A549 (cell line): ENCODE data around the gene SCN5A. TPM values are rescaled to one million over a fixed set of nuclear protein-coding genes. Genes with fewer than 3 reads are reported as not detected.

Experiments
- ATAC-seq, 2 experiments: fragments of 200-7000 bp in 1 of 2; fragments of >200 bp in 1 of 2; cut with Nextera tagmentation in 1 of 2; cut with Tn5 transposase in 1 of 2; 3 replicates each; pipeline versions ENCODE4 v1.8.0 to v1.9.1; 2018 to 2020; ENCODE audit warnings: mild to moderate bottlenecking in 1 of 2, moderate library complexity in 1 of 2
- CTCF ChIA-PET: fragments of 300-600 bp; sonication (Branson Sonifier 250); formaldehyde crosslinking; extraction: SDS; loops from one replicate; lab custom pipeline; 2021; ENCODE audit warnings: antibody characterized with exemption, inconsistent platforms; lab: Yijun Ruan, JAX
- POLR2A ChIA-PET: fragments of 350-600 bp; formaldehyde crosslinking; extraction: SDS; loops from one replicate; lab custom pipeline; 2021; ENCODE audit warnings: antibody characterized with exemption, inconsistent platforms; lab: Yijun Ruan, JAX
- DNase-seq, 2 experiments: peaks; one replicate each; pipeline versions ENCODE4 v3.0.0 to v3.0.0-alpha.2; 2011 to 2016; ENCODE audit warnings: low read depth in 1 of 2, low spot score in 1 of 2
- FAIRE-seq: peaks from 2 replicates; lab custom pipeline; 2011; peaks lifted over from hg19 to GRCh38; lab: Jason Lieb, UNC
- H3K27ac ChIP-seq, 2 experiments: fragments of >200 bp; sonication (Bioruptor Twin); formaldehyde crosslinking; 3 replicates each; pipeline ENCODE4 v1.5.1; 2016 to 2017
- H3K4me1 ChIP-seq: fragments of >200 bp; sonication (Bioruptor Twin); formaldehyde crosslinking; 3 replicates; pipeline ENCODE4 v1.6.1; 2016
- H3K4me2 ChIP-seq: fragments of >200 bp; sonication (Bioruptor Twin); formaldehyde crosslinking; 3 replicates; pipeline ENCODE4 v1.6.1; 2016
- H3K4me3 ChIP-seq: fragments of >200 bp; sonication (Bioruptor Twin); formaldehyde crosslinking; 3 replicates; pipeline ENCODE4 v1.5.1; 2016
- H3K9me3 ChIP-seq: fragments of >200 bp; sonication (Bioruptor Twin); formaldehyde crosslinking; 3 replicates; pipeline ENCODE4 v1.6.1; 2016
- ATOH8 ChIP-seq: fragments of 250-450 bp; sonication (Bioruptor Pico); IDR thresholded peaks from 2 replicates; pipeline ENCODE4 v1.5.0; 2020; ENCODE audit warnings: low read depth, mild to moderate bottlenecking, moderate library complexity
- BHLHE40 ChIP-seq: IDR thresholded peaks from 2 replicates; pipeline ENCODE4 v1.6.1; 2012; ENCODE audit warnings: low read depth, low read length, inconsistent platforms
- CBX2 ChIP-seq: fragments of 200-600 bp; sonication (generic); IDR thresholded peaks from 2 replicates; pipeline ENCODE4 v1.6.1; 2016; ENCODE audit warnings: low read depth, mild to moderate bottlenecking, borderline replicate concordance
- CEBPB ChIP-seq, 2 experiments: fragments of >200 bp in 1 of 2; sonication (Bioruptor Twin) in 1 of 2; formaldehyde crosslinking in 1 of 2; IDR thresholded peaks; 2 replicates each; pipeline ENCODE4 v1.6.1; 2012 to 2016
- CHD2 ChIP-seq: fragments of 150-350 bp; IDR thresholded peaks from 2 replicates; pipeline ENCODE4 v1.6.1; 2014; ENCODE audit warnings: low read length; ENCODE audit not compliant: partially characterized antibody
- CHD4 ChIP-seq: fragments of 200-600 bp; sonication (generic); IDR thresholded peaks from 2 replicates; pipeline ENCODE4 v1.6.1; 2016; ENCODE audit warnings: antibody characterized with exemption, mild to moderate bottlenecking, borderline replicate concordance
- E2F6 ChIP-seq: IDR thresholded peaks from 2 replicates; pipeline ENCODE4 v1.6.1; 2012; ENCODE audit warnings: low read depth, borderline replicate concordance
- ELK1 ChIP-seq: fragments of 150-350 bp; IDR thresholded peaks from 2 replicates; pipeline ENCODE4 v1.6.1; 2014; ENCODE audit warnings: low read depth, mild to moderate bottlenecking, low read length
- FOSB ChIP-seq: fragments of 250-450 bp; sonication (Bioruptor Pico); IDR thresholded peaks from 2 replicates; pipeline ENCODE4 v1.5.0; 2020; ENCODE audit warnings: mild to moderate bottlenecking, moderate library complexity
- HDAC2 ChIP-seq: fragments of 200-600 bp; sonication (generic); IDR thresholded peaks from 2 replicates; pipeline ENCODE4 v1.6.1; 2016
- HEYL ChIP-seq: fragments of 250-450 bp; sonication (Bioruptor Pico); IDR thresholded peaks from 2 replicates; pipeline ENCODE4 v1.8.0; 2021; ENCODE audit warnings: mild to moderate bottlenecking, moderate library complexity
- HMGXB4 ChIP-seq: fragments of 250-450 bp; sonication (Bioruptor Pico); IDR thresholded peaks from 2 replicates; pipeline ENCODE4 v1.5.0; 2021; ENCODE audit warnings: mild to moderate bottlenecking, moderate library complexity, borderline replicate concordance
- JUNB ChIP-seq: fragments of >200 bp; sonication (Bioruptor Twin); formaldehyde crosslinking; IDR thresholded peaks from 2 replicates; pipeline ENCODE4 v1.6.1; 2016
- KDM1A ChIP-seq: fragments of 200-600 bp; sonication (generic); IDR thresholded peaks from 2 replicates; pipeline ENCODE4 v1.6.1; 2016; ENCODE audit warnings: low read depth, mild to moderate bottlenecking
- MAFK ChIP-seq: fragments of 450-650 bp; IDR thresholded peaks from 2 replicates; pipeline ENCODE4 v1.6.1; 2014; ENCODE audit not compliant: partially characterized antibody
- PBX3 ChIP-seq: IDR thresholded peaks from 2 replicates; pipeline ENCODE4 v1.6.1; 2012
- PHF8 ChIP-seq: fragments of 200-600 bp; sonication (generic); IDR thresholded peaks from 2 replicates; pipeline ENCODE4 v1.6.1; 2016; ENCODE audit warnings: low read depth, mild to moderate bottlenecking, antibody characterized with exemption, moderate library complexity, borderline replicate concordance
- POLR2AphosphoS2 ChIP-seq: conservative IDR thresholded peaks from 2 replicates; pipeline ENCODE4 v1.6.1; 2012; ENCODE audit warnings: low read length, improper control_type of control experiment, inconsistent platforms
- RARB ChIP-seq: fragments of 250-450 bp; sonication (Bioruptor Pico); IDR thresholded peaks from 2 replicates; pipeline ENCODE4 v1.8.0; 2021; ENCODE audit warnings: mild to moderate bottlenecking, moderate library complexity
- SMC3 ChIP-seq: fragments of >200 bp; sonication (Bioruptor Twin); formaldehyde crosslinking; IDR thresholded peaks from 3 replicates; pipeline ENCODE4 v1.6.1; 2018; ENCODE audit warnings: inconsistent platforms
- SREBF2 ChIP-seq: fragments of 450-650 bp; IDR thresholded peaks from 2 replicates; pipeline ENCODE4 v1.6.1; 2014; ENCODE audit warnings: mild to moderate bottlenecking, moderate library complexity
- TP53 ChIP-seq: fragments of 250-450 bp; sonication (Bioruptor Pico); IDR thresholded peaks from 2 replicates; pipeline ENCODE4 v1.5.0; 2021; ENCODE audit warnings: mild to moderate bottlenecking, moderate library complexity
- USF2 ChIP-seq: fragments of 450-650 bp; IDR thresholded peaks from 2 replicates; pipeline ENCODE4 v1.6.1; 2014; ENCODE audit warnings: antibody characterized with exemption
- WGBS: methylation state at CpG from one replicate; pipeline ENCODE4 v1.1.6; 2017; ENCODE audit errors: missing lambda C conversion rate; 5-methylcytosine and 5-hydroxymethylcytosine counted together
- polyA plus RNA-seq, 4 experiments: library from polyadenylated mRNA; depleted of rRNA in 3 of 4; stranded (reverse); fragments of >200 nt; fragmentation: RNase III in 1 of 4; extraction: RNeasy Plus Mini Kit Qiagen cat#74134 plus additional on column Dnase treatment in 1 of 4; gene quantifications; 2 replicates in 3 of 4; 3 replicates in 1 of 4; pipeline ENCODE4 v1.2.3, GENCODE V29; 2011 to 2017
- TF ChIP-seq, protein P1 (sequence below): fragments of >200 bp; sonication (Bioruptor Twin); formaldehyde crosslinking; IDR thresholded peaks from 3 replicates; pipeline ENCODE4 v1.5.1; 2016

Gene SCN5A
- polyA plus RNA-seq, 2 of the 4 experiments (the other 2 are of a cell fraction) = 0.09 to 0.19 TPM

DNA sequence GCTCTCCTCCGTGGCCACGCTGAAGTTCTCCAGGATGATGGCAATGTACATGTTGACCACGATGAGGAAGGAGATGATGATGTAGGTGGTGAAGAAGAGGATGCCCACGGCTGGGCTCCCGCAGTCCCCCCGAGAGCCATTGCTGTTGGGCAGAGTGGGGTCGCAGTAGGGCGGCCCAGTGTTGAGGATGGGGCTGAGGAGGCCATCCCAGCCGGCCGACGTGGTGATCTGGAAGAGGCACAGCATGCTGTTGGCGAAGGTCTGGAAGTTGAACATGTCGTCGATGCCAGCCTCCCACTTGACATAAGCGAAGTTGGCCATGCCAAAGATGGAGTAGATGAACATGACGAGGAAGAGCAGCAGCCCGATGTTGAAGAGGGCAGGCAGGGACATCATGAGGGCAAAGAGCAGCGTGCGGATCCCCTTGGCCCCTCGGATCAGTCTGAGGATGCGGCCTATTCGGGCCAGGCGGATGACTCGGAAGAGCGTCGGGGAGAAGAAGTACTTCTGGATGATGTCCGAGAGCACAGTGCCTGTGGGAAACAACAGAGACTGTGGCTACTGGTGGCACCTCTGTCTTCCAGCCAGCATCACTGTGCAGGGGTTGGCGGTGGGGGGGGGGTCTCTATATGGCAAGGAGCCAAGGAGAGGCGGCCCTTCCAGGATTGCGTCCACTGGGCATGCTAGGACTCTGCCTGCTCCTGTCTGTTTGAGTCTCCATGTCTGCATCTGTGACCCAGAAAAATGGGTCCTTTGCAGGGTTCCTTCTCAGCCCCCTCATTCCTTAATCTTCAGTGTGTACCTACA lies 98.3 kb downstream of the SCN5A start:
- 66% methylated on average over 25 of the region's 30 CpGs for WGBS
- POLR2A ChIA-PET = no interaction called here
- FAIRE-seq (no peak), ATAC-seq (no peak), DNase-seq (no peak)
- TF ChIP-seq ATOH8 (no peak), POLR2AphosphoS2 (no peak), HEYL (no peak), FOSB (CRISPR knock-in tag) (no peak), SREBF2 (no peak), ELK1 (no peak), BHLHE40 (no peak), PHF8 (no peak)
- no peak overlapping the region for H3K4me2 ChIP-seq
- CTCF ChIA-PET = interaction anchor here (1.0 to 1.1 kb wide), 2 partner anchors 9 to 30 kb away, joined by 3 read pairs; no protein-coding TSS in a partner anchor
- H3K9me3 ChIP-seq = no peaks in the 10 kb centered on the region
- no peak overlapping the region for H3K4me3 ChIP-seq
- no peak overlapping the region for H3K27ac ChIP-seq
- H3K4me1 ChIP-seq = no peaks in the 10 kb centered on the region

- H3K27ac ChIP-seq = no peak overlapping the region
- CTCF ChIA-PET = no interaction called here
- H3K4me1 ChIP-seq = no peaks in the 10 kb centered on the region
- no peak overlapping the region for H3K4me3 ChIP-seq
- WGBS = 72% methylated on average over 33 of the region's 33 CpGs
- DNase-seq = no peak
- no peak overlapping the region for H3K4me2 ChIP-seq
- no peaks in the 10 kb centered on the region for H3K9me3 ChIP-seq
- TF ChIP-seq USF2 (no peak), TP53 (no peak), CBX2 (no peak), E2F6 (no peak), HEYL (no peak), JUNB (no peak), SMC3 (no peak)
- TF ChIP-seq, all 56 proteins: peak for 0
- no peak for FAIRE-seq
- POLR2A ChIA-PET = no interaction called here
- no peak for ATAC-seq
Measured at GRCh38 chr3:38549957-38550840, 99.3 kb downstream of the SCN5A start.

GRCh38 chr3:38549486-38549885 lies 100.0 kb downstream of the SCN5A start:
- Histone ChIP-seq H3K4me3 (no peak overlapping the region), H3K4me2 (no peak overlapping the region), H3K9me3 (no peaks in the 10 kb centered on the region), H3K4me1 (no peaks in the 10 kb centered on the region), H3K27ac (no peak overlapping the region)
- TF ChIP-seq CEBPB (IDR thresholded peaks at IDR 0.05) (no peak), KDM1A (no peak), HDAC2 (no peak), CHD2 (no peak), PHF8 (no peak), CHD4 (no peak), RARB (CRISPR knock-in tag) (no peak), FOSB (CRISPR knock-in tag) (no peak), HMGXB4 (CRISPR knock-in tag) (no peak), MAFK (no peak), PBX3 (no peak)
- TF ChIP-seq, protein P1, sequence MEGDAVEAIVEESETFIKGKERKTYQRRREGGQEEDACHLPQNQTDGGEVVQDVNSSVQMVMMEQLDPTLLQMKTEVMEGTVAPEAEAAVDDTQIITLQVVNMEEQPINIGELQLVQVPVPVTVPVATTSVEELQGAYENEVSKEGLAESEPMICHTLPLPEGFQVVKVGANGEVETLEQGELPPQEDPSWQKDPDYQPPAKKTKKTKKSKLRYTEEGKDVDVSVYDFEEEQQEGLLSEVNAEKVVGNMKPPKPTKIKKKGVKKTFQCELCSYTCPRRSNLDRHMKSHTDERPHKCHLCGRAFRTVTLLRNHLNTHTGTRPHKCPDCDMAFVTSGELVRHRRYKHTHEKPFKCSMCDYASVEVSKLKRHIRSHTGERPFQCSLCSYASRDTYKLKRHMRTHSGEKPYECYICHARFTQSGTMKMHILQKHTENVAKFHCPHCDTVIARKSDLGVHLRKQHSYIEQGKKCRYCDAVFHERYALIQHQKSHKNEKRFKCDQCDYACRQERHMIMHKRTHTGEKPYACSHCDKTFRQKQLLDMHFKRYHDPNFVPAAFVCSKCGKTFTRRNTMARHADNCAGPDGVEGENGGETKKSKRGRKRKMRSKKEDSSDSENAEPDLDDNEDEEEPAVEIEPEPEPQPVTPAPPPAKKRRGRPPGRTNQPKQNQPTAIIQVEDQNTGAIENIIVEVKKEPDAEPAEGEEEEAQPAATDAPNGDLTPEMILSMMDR = no peak
- CTCF ChIA-PET = no interaction called here
- POLR2A ChIA-PET = no interaction called here
- FAIRE-seq = no peak
- WGBS = 40% methylated on average over 7 of the region's 7 CpGs
- no peak for DNase-seq
- no peak for ATAC-seq
